ENCODE results near the gene SPSB3. TPM values are rescaled to one million over a fixed set of nuclear protein-coding genes. Genes with fewer than 3 reads are reported as not detected.
A peak's percentile ranks its signal among the peaks of the same experiment; 100 is the strongest.

The SPSB3 gene
- total and polyA plus RNA-seq, 9 of the 15 experiments (the other 6 are each of a cell fraction or from before 2014, with no cell fraction given): 0.39 to 37.4 (median 7.1) TPM

DNA sequence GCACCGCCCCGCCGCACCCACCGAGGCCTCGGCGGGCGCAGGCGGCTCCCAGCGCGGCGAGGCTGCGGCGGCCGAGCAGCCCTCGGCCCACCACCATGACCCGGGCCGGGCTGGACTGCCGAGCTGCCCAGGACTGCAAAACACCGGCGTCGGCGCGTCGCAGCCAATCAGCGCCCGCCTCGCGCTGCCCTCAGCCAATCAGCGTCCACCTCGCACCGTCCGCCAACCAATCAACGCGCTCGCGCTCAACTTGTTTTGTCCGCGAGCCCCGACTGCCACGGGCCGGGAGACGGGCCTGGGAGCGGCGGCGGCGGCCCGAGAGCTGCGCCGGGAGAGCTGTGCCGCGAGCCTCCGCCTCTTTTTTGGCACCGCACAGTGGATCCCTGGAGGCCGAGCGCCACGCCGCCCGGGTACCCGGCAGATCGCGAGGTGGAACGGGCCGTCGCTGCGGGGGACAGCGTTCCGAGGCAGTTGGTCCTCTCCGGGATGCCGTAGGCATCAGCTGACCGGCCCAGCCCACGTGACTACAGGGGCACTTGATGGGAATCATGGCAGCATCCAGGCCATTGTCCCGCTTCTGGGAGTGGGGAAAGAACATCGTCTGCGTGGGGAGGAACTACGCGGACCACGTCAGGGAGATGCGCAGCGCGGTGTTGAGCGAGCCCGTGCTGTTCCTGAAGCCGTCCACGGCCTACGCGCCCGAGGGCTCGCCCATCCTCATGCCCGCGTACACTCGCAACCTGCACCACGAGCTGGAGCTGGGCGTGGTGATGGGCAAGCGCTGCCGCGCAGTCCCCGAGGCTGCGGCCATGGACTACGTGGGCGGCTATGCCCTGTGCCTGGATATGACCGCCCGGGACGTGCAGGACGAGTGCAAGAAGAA lies 44.6 kb upstream of the SPSB3 start, which contains the start of the genes FAHD1 and HAGH (continued):
- TF ChIP-seq RBM22 (IDR thresholded peaks at IDR 0.05; ENCODE audit: low read depth, low read length, poor library complexity, severe bottlenecking) (no peak), ZEB2 (IDR thresholded peaks at IDR 0.05) (peak; percentile 60; the same call in 1 of the 2 replicates), NCOA6 (IDR thresholded peaks at IDR 0.05) (peak; percentile 97), ATF1 (CRISPR knock-in tag; IDR thresholded peaks at IDR 0.05) (no peak; the same call in 1 of the 2 replicates), ATF1 (tag; IDR thresholded peaks at IDR 0.05) (peak; percentile 94), ZNF239 (CRISPR knock-in tag; IDR thresholded peaks at IDR 0.05) (no peak), HDAC6 (IDR thresholded peaks at IDR 0.05; ENCODE audit: low read depth, low read length) (no peak), SRSF3 (IDR thresholded peaks at IDR 0.05; ENCODE audit: insufficient read depth, low read length) (no peak), ZNF23 (CRISPR knock-in tag; IDR thresholded peaks at IDR 0.05) (no peak), ID3 (CRISPR knock-in tag; IDR thresholded peaks at IDR 0.05) (no peak), ID3 (tag; IDR thresholded peaks at IDR 0.05) (peak; percentile 79; the same call in 1 of the 2 replicates), TEAD2 (tag; IDR thresholded peaks at IDR 0.05) (no peak), ZNF3 (CRISPR knock-in tag; IDR thresholded peaks at IDR 0.05) (no peak), CREM (IDR thresholded peaks at IDR 0.05; ENCODE audit: low read depth) (peak; percentile 59), UBTF (IDR thresholded peaks at IDR 0.05; ENCODE audit: borderline replicate concordance in 1 of 2, low read depth in 2 of 2, low read length in 2 of 2) (peak; percentile 41 to 53; a peak in 1 of 4 replicates)
- TF ChIP-seq, protein P1, sequence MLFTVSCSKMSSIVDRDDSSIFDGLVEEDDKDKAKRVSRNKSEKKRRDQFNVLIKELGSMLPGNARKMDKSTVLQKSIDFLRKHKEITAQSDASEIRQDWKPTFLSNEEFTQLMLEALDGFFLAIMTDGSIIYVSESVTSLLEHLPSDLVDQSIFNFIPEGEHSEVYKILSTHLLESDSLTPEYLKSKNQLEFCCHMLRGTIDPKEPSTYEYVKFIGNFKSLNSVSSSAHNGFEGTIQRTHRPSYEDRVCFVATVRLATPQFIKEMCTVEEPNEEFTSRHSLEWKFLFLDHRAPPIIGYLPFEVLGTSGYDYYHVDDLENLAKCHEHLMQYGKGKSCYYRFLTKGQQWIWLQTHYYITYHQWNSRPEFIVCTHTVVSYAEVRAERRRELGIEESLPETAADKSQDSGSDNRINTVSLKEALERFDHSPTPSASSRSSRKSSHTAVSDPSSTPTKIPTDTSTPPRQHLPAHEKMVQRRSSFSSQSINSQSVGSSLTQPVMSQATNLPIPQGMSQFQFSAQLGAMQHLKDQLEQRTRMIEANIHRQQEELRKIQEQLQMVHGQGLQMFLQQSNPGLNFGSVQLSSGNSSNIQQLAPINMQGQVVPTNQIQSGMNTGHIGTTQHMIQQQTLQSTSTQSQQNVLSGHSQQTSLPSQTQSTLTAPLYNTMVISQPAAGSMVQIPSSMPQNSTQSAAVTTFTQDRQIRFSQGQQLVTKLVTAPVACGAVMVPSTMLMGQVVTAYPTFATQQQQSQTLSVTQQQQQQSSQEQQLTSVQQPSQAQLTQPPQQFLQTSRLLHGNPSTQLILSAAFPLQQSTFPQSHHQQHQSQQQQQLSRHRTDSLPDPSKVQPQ (CRISPR knock-in tag; IDR thresholded peaks at IDR 0.05; ENCODE audit: borderline replicate concordance): no peak
- TF ChIP-seq, protein P2, sequence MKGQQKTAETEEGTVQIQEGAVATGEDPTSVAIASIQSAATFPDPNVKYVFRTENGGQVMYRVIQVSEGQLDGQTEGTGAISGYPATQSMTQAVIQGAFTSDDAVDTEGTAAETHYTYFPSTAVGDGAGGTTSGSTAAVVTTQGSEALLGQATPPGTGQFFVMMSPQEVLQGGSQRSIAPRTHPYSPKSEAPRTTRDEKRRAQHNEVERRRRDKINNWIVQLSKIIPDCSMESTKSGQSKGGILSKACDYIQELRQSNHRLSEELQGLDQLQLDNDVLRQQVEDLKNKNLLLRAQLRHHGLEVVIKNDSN (CRISPR knock-in tag; IDR thresholded peaks at IDR 0.05): peak; percentile 100

Data from K562 (cell line).